AML-193 (cell line): Measurements from ENCODE around the gene PDGFB.

Source experiments
- DNase-seq, 2 experiments: peaks; one replicate each; lab custom pipeline; 2025; lab: John Stamatoyannopoulos, UW

PDGFB gene

DNA sequence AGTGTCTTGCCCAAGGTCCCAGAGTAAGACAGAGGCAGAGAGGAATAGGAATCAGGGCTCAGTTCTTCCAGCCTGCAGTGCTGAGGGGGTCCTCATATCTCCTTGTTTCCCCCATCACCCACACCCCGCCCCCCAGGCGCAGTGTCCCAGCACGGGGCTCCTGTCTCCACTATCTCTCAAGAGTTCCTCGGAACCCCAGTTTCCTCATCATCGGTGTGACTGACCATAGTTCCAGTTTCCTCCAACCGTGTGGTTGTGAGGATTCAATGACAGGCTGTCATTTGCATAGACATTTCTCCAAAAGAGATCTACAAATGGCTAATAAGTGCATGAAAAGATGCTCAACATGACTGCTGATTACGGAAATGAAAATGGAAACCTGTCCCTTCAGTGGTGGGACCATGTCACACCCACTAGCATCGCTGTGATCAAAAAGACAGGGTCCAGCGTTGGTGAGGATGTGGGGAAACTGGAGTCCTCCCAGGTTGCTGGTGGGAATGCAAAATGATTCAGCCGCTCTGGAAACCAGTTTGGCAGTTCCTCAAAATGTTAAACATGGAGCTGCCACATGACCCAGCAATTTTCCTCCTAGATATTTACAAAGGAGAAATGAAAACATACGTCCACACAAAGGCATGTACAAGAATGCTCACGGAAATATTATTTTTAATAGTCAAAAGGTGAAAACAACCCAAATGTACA lies 31.8 kb upstream of the PDGFB start:
- no peak for DNase-seq

GRCh38 chr22:39275814-39276439 lies 31.1 kb upstream of the PDGFB start:
- DNase-seq, result no peak

GRCh38 chr22:39273950-39274887 lies 29.4 kb upstream of the PDGFB start:
- DNase-seq, result no peak

DNA sequence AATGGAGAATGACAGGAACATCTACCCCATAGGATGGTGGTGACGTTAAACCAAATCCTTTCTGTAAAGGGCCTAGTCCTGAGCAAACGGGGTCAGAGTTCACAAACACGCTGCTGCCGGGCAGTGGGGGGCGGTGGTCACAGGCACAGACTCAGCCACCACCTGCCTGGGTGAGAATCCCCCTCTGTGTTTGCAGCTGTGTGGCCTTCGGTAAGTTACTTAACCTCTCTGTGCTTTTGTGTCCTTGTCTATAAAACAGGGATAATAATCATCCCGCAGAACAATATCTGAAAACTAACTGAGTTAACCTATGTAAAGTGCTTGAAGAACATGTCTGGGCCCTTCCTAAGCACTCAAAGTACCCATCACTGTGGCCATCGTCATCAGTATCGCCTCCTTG lies 26.0 kb upstream of the PDGFB start:
- DNase-seq, result no peak

GRCh38 chr22:39270280-39270679 lies 25.5 kb upstream of the PDGFB start:
- DNase-seq, result no peak

DNA sequence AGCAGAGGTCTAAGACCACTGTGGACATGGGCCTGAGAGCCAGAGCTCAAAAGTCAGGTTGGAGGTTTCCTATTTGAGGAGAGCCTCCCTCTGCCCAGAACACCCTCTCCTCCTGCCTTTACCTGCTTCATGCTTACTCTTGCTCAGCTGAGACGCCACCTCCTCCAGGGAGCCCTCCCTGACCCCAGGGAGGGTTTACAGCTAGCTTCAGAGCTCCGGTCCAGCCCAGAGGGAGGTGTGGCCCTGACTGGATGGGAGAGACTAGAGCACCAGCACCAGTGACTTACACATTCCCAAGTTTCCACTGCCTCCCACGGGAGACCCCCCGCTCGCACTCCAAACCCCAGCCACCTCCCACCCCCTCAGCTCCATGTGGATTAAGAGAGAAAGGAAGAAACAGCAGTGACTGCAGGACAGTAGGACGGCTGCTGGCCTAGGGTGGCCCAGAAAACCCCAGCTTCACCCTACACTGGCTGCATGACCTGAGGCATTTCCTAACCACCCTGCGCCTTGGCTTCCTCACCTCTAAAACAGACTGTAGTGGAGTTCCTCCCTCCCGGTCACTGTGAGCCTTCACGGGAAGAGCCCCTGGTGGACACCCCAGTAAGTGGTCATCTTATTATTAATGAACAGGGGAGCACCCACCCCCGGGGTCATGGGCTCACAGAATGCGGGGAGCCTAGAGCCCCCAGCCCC lies 24.5 kb upstream of the PDGFB start:
- no peak for DNase-seq

- no peak for DNase-seq
Observed at GRCh38 chr22:39268645-39269044, 23.9 kb upstream of the PDGFB start.

GRCh38 chr22:39267974-39268373 lies 23.2 kb upstream of the PDGFB start:
- no peak for DNase-seq

GRCh38 chr22:39266398-39267030 lies 21.7 kb upstream of the PDGFB start:
- DNase-seq, result no peak

DNA sequence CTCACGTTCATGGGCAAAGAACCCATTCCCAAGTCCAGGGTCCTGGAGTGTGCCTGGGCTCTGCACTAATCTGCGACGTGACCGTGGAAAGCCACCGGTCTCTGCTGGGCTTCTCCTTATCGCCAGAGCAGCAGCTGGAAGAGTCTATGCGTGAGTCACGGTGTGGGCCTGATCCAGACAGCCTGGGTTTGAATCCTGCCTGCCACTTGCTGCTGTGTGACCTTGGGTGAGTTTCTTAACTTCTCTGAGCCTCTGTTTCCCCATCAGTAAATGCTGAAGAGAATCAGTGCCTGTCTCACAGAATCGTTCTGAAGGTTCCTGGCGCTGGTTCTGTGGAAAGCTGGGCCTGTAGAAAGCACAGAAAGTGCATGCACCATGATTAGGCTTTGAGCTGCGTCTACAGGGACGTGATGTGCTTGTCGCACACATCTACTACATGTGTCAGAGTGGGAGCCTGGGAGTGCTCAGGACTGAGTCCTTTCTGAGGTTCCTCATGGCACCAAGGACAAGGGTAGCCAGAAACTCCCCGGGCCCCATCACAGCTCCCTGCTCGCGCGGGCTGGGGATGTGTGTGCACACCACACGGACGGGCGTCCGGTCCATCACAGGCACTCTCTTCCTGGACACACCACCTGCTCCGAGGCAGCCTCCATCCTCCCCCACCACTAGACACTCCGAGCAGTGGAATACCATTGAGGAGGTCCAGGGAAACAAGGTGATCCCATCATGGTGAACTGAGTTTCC lies 20.5 kb upstream of the PDGFB start:
- no peak for DNase-seq

DNA sequence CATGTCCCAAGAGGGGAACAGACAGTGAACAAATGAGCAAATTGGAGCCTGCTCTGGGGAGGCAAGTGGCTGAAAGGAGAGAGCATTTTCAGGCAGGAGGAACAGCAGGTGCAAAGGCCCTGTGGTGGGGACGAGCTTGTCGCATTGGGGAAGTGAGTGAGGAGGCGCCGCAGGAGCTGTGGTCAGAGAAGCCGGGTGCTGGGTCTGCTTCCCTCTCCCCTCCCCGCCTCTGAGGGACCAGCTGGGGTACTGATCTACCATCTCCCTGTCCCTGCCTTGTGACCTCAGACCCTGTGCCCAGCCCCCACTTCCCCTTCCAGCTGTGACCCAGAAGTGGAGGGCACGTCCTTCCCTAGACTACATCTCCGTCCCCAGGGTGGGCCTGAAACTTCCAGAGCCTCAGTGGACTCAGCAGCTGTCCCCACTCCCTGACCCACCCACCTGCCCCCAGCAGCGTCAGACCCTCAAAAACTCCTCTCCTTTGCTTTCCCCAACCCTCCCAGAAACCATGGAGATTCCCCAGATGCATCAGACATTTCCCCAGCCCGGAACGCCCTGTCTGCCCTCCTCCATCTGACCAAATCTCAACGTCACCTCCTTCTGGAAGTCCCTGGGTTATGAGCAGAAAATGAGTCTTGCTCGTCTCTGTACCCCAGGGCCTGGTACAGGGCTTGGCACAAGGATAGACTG lies 19.7 kb upstream of the PDGFB start:
- DNase-seq, result no peak

- no peak for DNase-seq
Observed at GRCh38 chr22:39263626-39264348, 19.0 kb upstream of the PDGFB start.

- no peak for DNase-seq
Observed at GRCh38 chr22:39259666-39260065, 14.9 kb upstream of the PDGFB start.

- no peak for DNase-seq
Observed at GRCh38 chr22:39257901-39258475, 13.2 kb upstream of the PDGFB start.

DNA sequence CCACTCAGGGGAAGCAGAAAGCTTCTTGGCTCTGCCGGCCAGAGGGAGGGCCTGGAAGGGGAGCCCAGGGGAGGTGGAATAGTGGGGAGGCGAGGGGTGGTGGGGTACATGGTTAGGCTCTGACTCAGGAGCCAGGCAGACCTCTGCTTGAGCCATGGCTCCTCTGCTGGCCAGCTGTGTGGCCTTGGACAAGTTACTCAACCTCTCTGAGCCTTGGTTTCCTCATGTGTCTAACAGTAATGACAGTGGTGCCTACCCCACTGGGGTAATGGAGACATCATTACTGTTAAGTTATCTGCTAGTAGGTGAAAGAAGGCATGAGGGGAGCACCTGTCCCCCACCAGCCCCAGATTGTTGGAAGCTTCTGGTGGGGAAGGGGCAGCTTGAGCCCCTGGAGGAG lies 12.2 kb upstream of the PDGFB start:
- no peak for DNase-seq

- DNase-seq, result no peak
Observed at GRCh38 chr22:39256186-39256552, 11.4 kb upstream of the PDGFB start.

DNA sequence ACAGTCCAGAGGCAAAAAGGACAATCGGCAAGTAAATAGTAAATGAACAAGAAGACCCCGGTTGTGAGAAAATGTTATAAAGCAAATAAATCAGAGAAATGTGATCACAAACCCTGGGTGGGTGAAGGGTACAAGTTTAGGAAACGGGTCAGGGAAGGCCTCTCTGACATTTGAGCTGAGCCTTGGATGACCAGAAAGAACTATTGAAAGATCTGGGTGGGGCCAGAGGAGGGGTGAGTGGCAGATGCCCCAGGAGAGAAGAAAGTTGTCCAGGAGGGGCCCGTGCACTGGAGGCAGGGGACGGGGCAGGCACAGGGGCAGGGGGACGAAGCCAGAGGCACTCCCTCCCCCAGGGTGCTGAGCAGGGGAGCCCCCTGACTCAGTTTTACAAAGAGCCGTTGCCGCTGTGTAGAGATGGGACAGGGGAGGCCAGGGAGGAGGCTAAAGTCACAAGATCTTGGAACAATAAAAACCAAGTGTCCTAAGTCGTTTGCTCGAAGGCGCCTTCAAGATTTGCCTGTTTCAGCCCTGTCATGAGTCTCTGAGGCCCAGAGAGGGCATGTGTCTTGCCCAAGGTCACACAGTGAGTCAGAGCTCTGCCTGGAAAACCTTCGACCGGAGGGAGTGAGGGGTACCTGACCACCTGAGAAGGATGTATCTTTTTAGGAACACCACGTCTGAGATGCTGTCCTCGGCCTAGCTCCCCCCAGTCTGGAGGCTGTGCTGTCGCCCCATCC lies 10.8 kb upstream of the PDGFB start:
- no peak for DNase-seq

- DNase-seq, result no peak
Observed at GRCh38 chr22:39254789-39255298, 10.1 kb upstream of the PDGFB start.

- no peak for DNase-seq
Observed at GRCh38 chr22:39254122-39254521, 9.3 kb upstream of the PDGFB start.
